Effector memory CD8-positive, alpha-beta T cell (primary cell): ENCODE results near the gene ROCK2.

Source experiments
- ATAC-seq: fragments of 150-1000 bp; cut with Tn5 transposase; replicated peaks from 2 replicates; pipeline ENCODE4 v1.10.0; 2021; ENCODE audit warnings: mild to moderate bottlenecking, moderate library complexity
- DNase-seq, 3 experiments: peaks; one replicate each; pipeline ENCODE4 v3.0.0; 2021
- H3K27ac Mint-ChIP-seq, 2 donors: one replicate each; pipeline ENCODE4 v1.8.0; 2022; ENCODE audit warnings: mild to moderate bottlenecking in 2 of 2, mixed read lengths in 2 of 2, moderate library complexity in 2 of 2
- H3K27me3 Mint-ChIP-seq, 2 donors: one replicate each; pipeline ENCODE4 v1.8.0; 2022; ENCODE audit warnings: mixed read lengths in 2 of 2
- H3K36me3 Mint-ChIP-seq: one replicate; pipeline ENCODE4 v1.8.0; 2022; ENCODE audit warnings: mild to moderate bottlenecking, moderate library complexity, mixed read lengths; ENCODE audit not compliant: insufficient read depth
- H3K4me1 Mint-ChIP-seq, 2 donors: one replicate each; pipeline ENCODE4 v1.8.0; 2022; ENCODE audit warnings: low read depth in 2 of 2, mixed read lengths in 2 of 2
- H3K4me3 Mint-ChIP-seq, 2 donors: one replicate each; pipeline ENCODE4 v1.8.0; 2022; ENCODE audit warnings: mild to moderate bottlenecking in 2 of 2, mixed read lengths in 2 of 2, moderate library complexity in 2 of 2
- H3K9me3 Mint-ChIP-seq, 2 donors: one replicate each; pipeline ENCODE4 v1.8.0; 2022; ENCODE audit warnings: mixed read lengths in 2 of 2
- total RNA-seq, 9 experiments: gene quantifications; one replicate each; lab custom pipeline; 2026; lab: John Stamatoyannopoulos, UW

ROCK2 gene
- total RNA-seq = 53.1 to 108 (median 76.9) reads per million in 9 experiments

DNA sequence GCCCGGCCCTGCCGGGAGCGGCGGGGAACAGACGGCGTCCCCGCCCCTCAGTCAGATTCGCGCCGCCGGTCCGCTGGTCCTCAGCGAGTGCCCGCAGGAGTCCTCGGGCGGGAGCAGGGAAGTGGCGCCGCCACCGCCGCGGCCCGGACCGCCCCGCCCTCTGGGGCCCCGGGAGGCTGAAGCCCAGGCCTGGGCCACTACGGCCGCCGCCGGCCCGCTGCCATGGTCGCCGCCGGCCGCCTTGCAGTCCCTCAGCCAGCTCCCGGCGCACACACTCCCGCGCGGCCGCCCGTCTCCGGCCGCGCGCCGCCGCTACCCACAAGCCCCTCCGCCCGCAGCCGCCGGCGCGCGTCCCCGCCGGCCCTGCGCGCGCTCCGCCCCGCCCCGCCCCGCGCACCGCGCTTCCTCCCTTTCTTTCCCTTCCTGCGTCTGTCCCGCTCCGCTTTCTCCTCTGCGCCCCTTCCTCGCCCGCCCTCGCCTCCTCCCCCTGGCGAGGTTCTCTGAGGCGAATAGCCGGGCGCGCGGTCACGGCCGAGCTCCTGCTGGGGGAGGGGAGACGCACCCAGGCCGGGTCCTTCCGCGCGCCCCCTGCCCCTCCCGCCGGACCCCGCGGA, at the start of gene ROCK2:
ROCK2 (minus strand) TSS at position 295 of the 614 bp plus-strand sequence. CDS start 500 bp downstream, outside the sequence.
- Mint-ChIP-seq H3K27me3 (no peaks in the 10 kb centered on the region), H3K36me3 (peaks cover 3% of the 10 kb centered on the region), H3K9me3 (no peaks in the 10 kb centered on the region), H3K27ac (peak within 1 kb of the TSS; percentile 96), H3K4me1 (peaks cover 15 to 33% of the 10 kb centered on the region in 2 donors), H3K4me3 (peak within 1 kb of the TSS; percentile 99 to 100)
- DNase-seq (peak; percentile 43 to 50 (median 49)), ATAC-seq (peak; percentile 71)

DNA sequence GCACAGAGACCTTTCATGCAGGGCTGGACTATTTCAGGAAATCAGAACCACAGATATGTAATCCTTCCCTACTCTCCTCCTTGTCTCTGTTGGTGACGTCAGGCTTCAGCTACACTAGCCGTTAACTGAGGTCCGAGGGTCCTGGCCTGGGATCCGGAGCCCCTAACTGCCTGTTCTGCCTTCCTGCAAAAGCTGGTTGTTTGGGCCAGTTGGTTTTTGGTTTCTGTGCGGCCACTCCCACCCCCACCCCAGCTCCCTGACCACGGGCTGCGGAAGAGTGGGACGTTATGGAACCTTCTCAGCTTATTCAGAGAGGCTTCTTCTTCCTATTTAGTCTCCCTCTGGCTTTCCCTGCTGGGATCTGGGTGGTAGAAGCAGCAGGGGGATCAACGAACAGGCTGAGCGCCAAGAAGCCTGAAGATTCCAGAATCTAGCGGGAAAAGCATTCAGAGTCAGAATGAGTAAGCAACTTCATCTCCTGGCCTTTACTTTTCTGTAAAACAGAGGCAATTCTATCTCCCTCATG, 49.3 kb upstream of the ROCK2 start:
- Mint-ChIP-seq H3K9me3 (no peaks in the 10 kb centered on the region), H3K27ac (no peak overlapping the region), H3K36me3 (no peaks in the 10 kb centered on the region), H3K4me3 (no peak overlapping the region), H3K4me1 (no peaks in the 10 kb centered on the region), H3K27me3 (peaks cover 0 to 39% of the 10 kb centered on the region in 2 donors)
- ATAC-seq (no peak), DNase-seq (no peak)

DNA sequence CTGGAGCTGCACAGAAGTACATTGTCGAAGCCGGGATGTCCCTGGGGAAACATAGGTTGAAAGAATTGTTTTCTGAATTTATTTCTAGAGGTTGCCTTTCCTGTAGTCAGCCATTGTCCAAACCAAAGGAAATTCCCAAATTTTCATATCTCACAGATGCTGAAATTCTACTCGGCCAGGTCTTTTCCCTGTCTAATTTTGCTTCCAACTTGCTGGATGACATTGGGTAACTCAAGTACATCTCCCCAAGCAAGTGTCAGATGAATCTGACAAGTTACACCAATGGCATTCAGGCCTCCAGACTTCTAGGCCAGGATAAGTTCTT, 47.5 kb upstream of the ROCK2 start:
- Mint-ChIP-seq H3K4me1 (no peaks in the 10 kb centered on the region), H3K36me3 (no peaks in the 10 kb centered on the region), H3K9me3 (no peaks in the 10 kb centered on the region), H3K27ac (no peak overlapping the region), H3K27me3 (peaks cover 0 to 24% of the 10 kb centered on the region in 2 donors), H3K4me3 (no peak overlapping the region)
- no peak for DNase-seq
- no peak for ATAC-seq

DNA sequence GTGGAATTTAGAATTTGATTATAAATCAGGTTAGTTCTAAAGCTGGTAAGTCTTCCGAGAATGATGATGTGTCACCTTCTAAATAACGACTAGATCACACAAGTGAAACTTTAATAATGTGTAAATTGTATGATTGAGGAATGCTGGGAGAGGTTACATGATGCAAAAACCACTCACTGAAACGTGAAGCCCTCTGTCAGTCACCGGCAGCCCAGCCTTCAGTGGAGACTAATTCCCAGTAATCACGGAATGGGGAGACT, 45.9 kb upstream of the ROCK2 start:
- Mint-ChIP-seq H3K4me1 (no peaks in the 10 kb centered on the region), H3K27me3 (peaks cover 0 to 18% of the 10 kb centered on the region in 2 donors), H3K4me3 (no peak overlapping the region), H3K9me3 (no peaks in the 10 kb centered on the region), H3K36me3 (peaks cover 2% of the 10 kb centered on the region), H3K27ac (no peak overlapping the region)
- DNase-seq = no peak
- no peak for ATAC-seq

DNA sequence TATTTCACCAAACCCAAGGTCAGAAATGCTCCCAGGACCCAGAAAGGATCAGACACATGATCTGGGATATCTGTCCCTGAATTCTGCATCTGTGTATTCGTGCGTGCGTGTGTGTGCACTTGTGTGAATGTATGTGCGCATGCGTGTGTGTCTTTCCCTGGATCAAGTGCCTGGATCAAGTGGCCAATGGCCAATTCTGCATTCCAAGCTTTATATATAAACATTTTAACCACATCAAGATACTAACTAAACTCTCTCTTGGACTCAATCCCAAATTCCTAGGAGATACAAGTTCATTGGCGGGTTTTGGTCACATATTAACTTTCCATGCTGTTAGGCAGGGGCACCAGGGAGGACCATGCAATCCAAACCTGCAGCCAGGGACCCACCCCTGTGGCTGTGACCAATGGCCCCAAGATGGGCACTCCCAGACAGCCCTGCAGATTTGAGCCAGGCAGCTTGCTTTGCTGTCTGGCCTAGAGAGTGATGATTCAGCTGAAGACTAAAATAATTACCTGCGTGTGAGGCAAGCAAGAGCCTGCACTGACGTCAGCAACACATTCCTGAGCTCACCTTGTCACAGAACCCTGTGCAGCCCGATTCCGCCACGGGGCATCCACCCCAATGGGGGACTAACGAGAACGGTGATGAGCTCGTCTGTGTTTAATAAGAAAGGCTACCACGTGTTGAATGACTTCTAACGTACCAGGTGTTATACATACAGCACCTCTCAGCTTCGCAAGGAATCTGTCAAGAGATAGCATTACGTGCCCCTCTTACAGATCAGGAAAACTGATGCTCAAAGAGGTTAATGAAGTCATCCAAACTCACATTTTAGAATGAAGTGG, 45.3 kb upstream of the ROCK2 start:
- no peak for DNase-seq
- H3K27me3 Mint-ChIP-seq = peaks cover 0 to 18% of the 10 kb centered on the region in 2 donors
- peaks cover 2% of the 10 kb centered on the region for H3K36me3 Mint-ChIP-seq
- H3K9me3 Mint-ChIP-seq = no peaks in the 10 kb centered on the region
- H3K4me3 Mint-ChIP-seq = no peak overlapping the region
- no peak for ATAC-seq
- no peaks in the 10 kb centered on the region for H3K4me1 Mint-ChIP-seq
- H3K27ac Mint-ChIP-seq = no peak overlapping the region

DNA sequence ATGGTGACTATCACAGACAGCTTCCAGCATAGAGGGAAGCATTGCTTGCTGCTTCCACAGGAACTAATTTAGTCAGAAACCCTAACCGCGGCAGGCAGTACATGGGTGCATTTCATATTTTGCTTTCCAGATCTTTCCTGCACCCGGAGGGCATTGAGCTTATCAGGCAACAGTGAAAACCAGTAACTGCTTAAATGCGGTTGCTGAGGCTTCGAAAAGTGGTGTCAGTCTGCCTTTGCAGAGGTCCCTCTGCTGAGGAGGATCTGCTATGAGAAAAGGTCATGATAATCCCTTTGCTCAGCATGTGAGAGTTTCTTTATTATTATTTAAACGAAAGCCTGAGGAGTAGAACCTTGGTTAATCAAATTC, 44.6 kb upstream of the ROCK2 start:
- Mint-ChIP-seq H3K27me3 (peaks cover 0 to 18% of the 10 kb centered on the region in 2 donors), H3K4me1 (no peaks in the 10 kb centered on the region), H3K27ac (no peak overlapping the region), H3K9me3 (no peaks in the 10 kb centered on the region), H3K36me3 (peaks cover 2% of the 10 kb centered on the region), H3K4me3 (no peak overlapping the region)
- ATAC-seq (no peak), DNase-seq (no peak)

DNA sequence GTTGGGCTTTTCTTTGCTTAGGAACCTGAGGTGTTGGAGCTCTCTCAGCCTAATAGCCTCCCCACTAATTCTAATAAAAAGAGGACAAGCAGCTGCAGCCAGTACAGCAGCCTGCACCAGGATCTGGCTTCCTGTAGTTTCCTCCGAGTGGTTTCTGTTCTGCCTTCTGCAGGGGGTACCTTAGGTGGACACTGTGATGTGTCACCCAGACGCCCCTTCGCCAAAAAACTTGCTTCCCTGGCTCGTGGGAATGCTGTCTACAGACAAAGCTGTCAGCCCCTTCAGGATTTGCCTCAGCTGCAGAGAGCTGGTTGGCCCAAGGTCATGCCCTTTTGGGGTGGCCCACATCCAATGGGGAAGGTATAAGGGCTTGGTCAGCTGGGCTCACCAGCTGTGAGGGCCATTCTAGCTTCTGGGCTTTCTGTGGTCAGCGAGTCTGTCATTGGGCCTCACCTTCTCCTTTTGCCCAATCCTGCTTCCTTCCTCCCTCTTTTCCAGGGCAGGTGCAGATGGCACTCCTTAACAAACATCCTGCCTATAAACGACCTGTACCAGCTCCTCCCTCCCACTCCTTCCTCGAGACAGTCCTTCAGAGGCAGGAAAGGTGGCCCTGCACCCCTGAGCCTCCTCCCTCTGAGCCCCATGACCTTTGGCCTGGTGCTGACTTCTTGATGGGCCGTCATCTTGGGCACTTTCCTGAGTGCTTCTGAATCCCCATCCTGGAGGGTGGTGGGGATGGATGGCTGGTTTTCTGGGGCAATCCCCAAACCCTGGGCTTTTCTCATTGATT, 44.0 kb upstream of the ROCK2 start:
- DNase-seq (no peak), ATAC-seq (no peak)
- no peaks in the 10 kb centered on the region for H3K9me3 Mint-ChIP-seq
- H3K4me1 Mint-ChIP-seq = no peaks in the 10 kb centered on the region
- peaks cover 0 to 18% of the 10 kb centered on the region in 2 donors for H3K27me3 Mint-ChIP-seq
- no peak overlapping the region for H3K4me3 Mint-ChIP-seq
- no peak overlapping the region for H3K27ac Mint-ChIP-seq
- H3K36me3 Mint-ChIP-seq = peaks cover 2% of the 10 kb centered on the region

DNA sequence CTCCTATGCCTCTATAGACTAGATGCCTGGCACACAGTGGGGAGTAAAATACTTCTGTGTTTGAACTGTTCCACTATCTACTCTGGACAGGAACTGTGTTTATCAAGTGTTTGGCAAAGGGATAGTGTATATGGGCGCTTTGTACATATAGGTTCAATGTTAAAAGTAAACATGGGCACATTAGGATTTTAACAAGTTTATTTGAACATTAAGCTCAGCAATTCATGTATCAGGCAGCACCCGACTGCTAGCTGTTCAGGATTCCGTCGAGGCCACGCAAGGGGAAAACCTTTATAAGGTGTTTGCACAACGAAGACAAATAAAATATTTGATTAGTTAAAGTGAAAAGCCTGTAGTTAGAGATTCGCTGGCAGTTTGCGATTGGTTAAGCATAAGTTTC, 43.4 kb upstream of the ROCK2 start:
- Mint-ChIP-seq H3K36me3 (peaks cover 2% of the 10 kb centered on the region), H3K4me3 (no peak overlapping the region), H3K4me1 (no peaks in the 10 kb centered on the region), H3K9me3 (no peaks in the 10 kb centered on the region), H3K27ac (no peak overlapping the region), H3K27me3 (peaks cover 0 to 18% of the 10 kb centered on the region in 2 donors)
- ATAC-seq (no peak), DNase-seq (no peak)

DNA sequence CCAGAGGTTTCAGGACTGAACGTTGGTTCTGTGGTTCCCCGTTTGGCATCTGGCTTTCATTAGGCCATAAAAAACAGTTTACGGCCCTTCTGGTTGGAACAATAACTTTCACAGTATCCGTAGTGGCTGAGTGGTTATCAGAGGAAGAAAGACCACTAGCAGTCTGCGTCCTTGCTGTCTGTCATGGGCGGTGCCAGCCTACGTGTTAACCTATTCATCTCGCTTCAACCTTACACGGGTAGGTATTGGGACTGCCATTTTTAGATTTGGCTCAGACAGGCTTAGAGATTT, 42.6 kb upstream of the ROCK2 start:
- Mint-ChIP-seq H3K9me3 (no peaks in the 10 kb centered on the region), H3K27ac (no peak overlapping the region), H3K27me3 (peaks cover 0 to 18% of the 10 kb centered on the region in 2 donors), H3K36me3 (peaks cover 2% of the 10 kb centered on the region), H3K4me1 (no peaks in the 10 kb centered on the region), H3K4me3 (no peak overlapping the region)
- ATAC-seq = no peak
- DNase-seq = no peak

DNA sequence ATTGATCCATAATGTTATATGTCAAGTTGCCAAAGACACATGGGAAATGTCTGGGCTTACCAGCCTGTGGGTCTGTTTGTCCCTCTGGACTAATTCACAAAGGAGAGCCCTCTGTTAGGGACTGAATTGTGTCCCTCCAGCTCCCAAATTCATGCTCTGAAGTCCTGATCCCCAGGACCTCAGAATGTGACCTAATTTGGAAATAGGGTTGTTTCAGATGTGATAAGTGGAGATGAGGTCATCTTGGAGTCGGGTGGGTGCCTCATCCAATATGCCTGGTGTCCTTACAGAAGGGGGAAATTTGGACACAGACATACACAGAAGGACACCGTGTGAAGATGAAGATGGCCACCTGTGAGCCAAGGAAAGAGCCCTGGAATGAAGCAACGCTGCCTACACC, 41.4 kb upstream of the ROCK2 start:
- DNase-seq = no peak
- H3K27ac Mint-ChIP-seq = no peak overlapping the region
- ATAC-seq = no peak
- H3K4me1 Mint-ChIP-seq = peaks cover 0 to 2% of the 10 kb centered on the region in 2 donors
- H3K27me3 Mint-ChIP-seq = peaks cover 0 to 8% of the 10 kb centered on the region in 2 donors
- H3K4me3 Mint-ChIP-seq = no peak overlapping the region
- peaks cover 2% of the 10 kb centered on the region for H3K36me3 Mint-ChIP-seq
- H3K9me3 Mint-ChIP-seq = no peaks in the 10 kb centered on the region

DNA sequence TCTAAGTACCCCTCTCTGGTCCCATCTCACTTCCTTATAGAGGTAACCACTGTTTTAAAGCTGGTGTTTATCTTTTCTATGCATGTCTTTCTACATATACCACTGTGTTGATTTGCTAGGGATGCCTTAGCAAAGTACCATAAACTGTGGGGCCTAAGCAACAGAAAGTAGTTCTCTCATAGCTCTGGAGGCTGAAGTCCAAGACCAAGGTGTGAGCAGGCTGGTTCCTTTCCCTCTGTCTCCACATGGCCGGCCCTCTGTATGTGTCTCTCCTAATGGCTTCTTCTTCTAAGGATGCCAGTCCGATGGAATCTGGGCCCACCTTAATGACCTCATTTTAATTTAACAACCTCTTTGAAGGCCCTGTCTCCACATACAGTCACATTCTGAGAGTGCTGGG, 40.8 kb upstream of the ROCK2 start:
- no peak overlapping the region for H3K27ac Mint-ChIP-seq
- ATAC-seq (no peak), DNase-seq (no peak)
- peaks cover 0 to 2% of the 10 kb centered on the region in 2 donors for H3K4me1 Mint-ChIP-seq
- no peak overlapping the region for H3K4me3 Mint-ChIP-seq
- peaks cover 0 to 7% of the 10 kb centered on the region in 2 donors for H3K27me3 Mint-ChIP-seq
- peaks cover 2% of the 10 kb centered on the region for H3K36me3 Mint-ChIP-seq
- H3K9me3 Mint-ChIP-seq = no peaks in the 10 kb centered on the region

DNA sequence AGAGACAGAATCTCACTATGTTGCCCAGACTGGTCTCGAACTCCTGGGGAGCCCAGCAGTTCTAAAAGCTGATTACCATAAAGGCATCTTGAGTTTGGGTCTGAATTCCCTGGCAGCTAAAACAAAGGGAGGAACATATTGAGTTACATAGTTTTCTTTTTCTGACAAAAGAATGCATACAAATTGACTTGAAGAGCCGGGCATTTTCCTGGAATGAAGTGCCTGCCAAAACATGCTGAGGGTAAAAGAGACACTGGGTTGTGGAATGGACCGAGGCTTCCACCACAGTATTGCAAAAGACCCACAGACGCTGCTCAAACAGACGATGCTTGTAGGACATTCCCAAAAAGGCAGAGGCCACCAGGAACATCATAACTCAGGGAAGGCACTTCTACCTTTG, 35.1 kb upstream of the ROCK2 start:
- Mint-ChIP-seq H3K4me1 (peaks cover 0 to 2% of the 10 kb centered on the region in 2 donors), H3K9me3 (no peaks in the 10 kb centered on the region), H3K36me3 (no peaks in the 10 kb centered on the region), H3K27me3 (no peaks in the 10 kb centered on the region), H3K4me3 (no peak overlapping the region), H3K27ac (no peak overlapping the region)
- ATAC-seq = no peak
- no peak for DNase-seq

DNA sequence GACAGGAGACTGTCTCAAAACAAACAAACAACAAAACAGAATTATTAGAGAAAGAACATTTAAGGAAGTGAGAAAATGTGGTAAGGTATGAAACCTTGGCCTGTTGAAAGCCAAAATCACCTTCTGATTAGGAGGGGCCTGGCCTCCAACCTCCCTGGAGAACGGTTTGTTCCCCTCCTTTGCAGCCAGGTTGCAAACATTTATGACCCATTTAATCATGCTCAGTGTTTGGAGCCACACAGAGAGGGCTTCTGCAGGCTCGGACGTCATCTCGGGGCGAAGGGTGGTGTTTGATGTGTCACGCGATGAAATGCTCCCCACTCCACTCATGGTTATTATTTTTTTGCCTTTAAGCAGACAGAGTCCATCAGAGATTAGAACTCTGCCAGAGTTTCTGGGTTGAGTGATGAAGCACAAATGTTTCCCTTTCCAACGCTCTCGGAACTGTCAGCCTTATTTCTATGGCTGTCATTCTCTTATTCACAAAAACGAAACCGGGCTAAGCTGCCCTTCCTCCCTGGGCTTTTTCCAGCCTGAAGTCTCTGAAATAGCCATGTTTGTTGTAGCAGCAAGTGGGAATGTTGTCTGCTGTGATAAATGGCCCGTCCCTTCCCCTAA, 33.6 kb upstream of the ROCK2 start:
- H3K9me3 Mint-ChIP-seq = no peaks in the 10 kb centered on the region
- H3K4me3 Mint-ChIP-seq = no peak overlapping the region
- H3K27me3 Mint-ChIP-seq = peaks cover 3 to 9% of the 10 kb centered on the region in 2 donors
- ATAC-seq = no peak
- no peaks in the 10 kb centered on the region for H3K36me3 Mint-ChIP-seq
- H3K27ac Mint-ChIP-seq = no peak overlapping the region
- peaks cover 0 to 2% of the 10 kb centered on the region in 2 donors for H3K4me1 Mint-ChIP-seq
- DNase-seq = no peak
